ENCODE data around the gene TMEM175. TPM values are rescaled to one million over a fixed set of nuclear protein-coding genes. Genes with fewer than 3 reads are reported as not detected.

TMEM175 gene
- total RNA-seq, 1 donor from 2014 or later: 30.6 TPM

DNA sequence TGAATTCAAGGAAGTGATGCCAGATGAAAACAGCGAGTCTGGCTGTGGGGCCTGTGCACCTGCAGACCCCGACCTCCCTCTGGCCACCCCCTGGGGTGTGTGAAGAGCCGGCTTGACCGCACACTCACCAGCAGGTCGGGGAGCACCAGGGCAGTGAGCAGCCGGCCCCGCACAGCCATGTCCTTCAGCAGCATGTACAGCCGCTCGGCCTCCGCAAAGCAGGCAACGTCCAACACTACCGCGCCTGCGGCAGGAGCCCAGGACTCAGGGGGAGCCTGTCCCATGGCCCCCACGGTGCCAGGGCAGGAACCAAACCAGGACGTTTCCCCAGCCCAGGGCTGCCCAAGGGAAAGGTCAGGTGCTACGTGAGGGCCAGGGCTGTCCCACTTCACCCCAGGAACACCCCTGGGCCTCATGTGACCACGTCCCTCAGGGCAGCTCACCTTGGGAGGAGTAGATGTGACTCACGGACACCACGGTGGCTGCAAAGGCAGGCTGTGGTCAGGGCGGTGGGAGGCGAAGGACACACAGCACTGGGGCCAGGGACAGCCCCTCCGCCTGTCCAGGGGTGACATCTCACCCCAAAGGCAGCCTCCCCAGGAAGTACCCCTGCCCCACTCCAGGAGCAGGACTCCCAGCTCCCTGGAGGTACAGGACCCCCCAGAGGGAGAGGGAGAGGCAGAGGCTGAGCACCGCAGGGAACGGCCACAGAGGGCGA lies 32.9 kb downstream of the TMEM175 start:
- Mint-ChIP-seq H3K27ac (no peak overlapping the region), H3K27me3 (no peaks in the 10 kb centered on the region), H3K36me3 (ENCODE audit: insufficient read depth) (peaks cover 1% of the 10 kb centered on the region), H3K4me1 (ENCODE audit: low read depth) (no peaks in the 10 kb centered on the region), H3K4me3 (ENCODE audit: low read depth) (no peak overlapping the region), H3K9me3 (ENCODE audit: low read depth) (no peaks in the 10 kb centered on the region)
- DNase-seq (ENCODE audit: low spot score, unreplicated experiment): no peak
- no peak for TF ChIP-seq CTCF (IDR thresholded peaks at IDR 0.05; ENCODE audit: unreplicated experiment)

DNA sequence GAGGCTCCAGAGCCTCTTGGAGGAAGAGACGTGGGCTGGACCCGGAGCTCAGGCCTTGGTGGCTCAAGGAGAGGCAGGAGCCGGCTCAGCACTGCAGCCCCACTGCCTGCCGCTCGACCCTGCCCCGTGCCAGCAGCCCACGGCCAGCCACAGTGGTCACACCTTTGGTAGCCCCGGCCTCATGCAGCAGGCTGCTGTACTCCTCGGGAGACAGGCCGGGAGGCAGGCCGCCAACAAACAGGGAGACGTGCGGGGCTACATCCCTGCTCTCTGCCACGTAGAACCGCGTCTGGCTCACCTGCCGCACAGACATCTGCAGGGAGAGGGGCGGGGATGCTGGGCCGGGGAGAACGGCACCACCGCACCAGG lies 33.5 kb downstream of the TMEM175 start:
- peaks cover 1% of the 10 kb centered on the region for H3K36me3 Mint-ChIP-seq (ENCODE audit: insufficient read depth)
- H3K4me3 Mint-ChIP-seq (ENCODE audit: low read depth): no peak overlapping the region
- no peak for TF ChIP-seq CTCF (IDR thresholded peaks at IDR 0.05; ENCODE audit: unreplicated experiment)
- no peak for DNase-seq (ENCODE audit: low spot score, unreplicated experiment)
- H3K4me1 Mint-ChIP-seq (ENCODE audit: low read depth): no peaks in the 10 kb centered on the region
- H3K27me3 Mint-ChIP-seq: peaks cover 3% of the 10 kb centered on the region
- H3K9me3 Mint-ChIP-seq (ENCODE audit: low read depth): no peaks in the 10 kb centered on the region
- no peak overlapping the region for H3K27ac Mint-ChIP-seq

DNA sequence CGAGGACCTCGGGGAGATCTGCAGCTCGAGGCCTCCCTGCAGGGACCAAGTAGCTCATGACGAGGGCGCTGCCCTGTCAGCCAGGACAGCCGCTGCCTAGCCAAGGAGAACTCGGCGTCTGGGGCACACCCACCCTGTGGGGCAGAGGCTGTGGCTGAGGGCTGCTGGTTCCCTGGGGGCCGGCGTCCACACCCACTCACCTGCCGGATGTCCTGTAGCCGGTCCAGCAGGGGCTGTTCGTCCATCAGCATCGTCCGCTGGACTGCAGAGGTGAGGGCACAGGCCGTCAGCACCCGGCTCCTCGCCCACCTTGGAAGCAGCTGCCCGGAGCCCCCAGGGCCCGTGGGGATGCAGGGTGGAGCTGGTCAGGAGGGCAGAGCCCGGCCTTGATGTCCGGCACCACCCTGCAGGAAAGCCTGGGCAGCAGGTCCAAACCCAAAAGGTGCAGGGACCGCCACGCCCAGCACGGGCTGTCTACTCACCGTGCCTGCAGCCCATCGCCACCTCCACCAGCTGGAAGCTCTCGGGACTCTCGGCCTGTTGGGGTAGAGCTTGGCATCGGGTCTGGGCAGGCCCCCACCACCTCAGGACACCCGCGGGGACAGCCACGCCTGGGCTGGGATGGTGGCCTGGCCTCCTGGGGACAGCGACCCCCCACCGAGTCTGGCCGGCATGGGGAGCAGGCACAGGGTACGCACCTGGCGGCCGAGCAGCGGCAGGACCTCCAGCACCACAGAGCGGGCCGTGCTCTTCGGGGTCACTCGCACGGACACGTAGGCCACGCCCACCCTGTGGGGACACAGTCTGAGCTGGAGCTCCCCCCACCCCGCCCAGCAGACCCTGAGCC lies 34.2 kb downstream of the TMEM175 start:
- peaks cover 1% of the 10 kb centered on the region for H3K36me3 Mint-ChIP-seq (ENCODE audit: insufficient read depth)

DNA sequence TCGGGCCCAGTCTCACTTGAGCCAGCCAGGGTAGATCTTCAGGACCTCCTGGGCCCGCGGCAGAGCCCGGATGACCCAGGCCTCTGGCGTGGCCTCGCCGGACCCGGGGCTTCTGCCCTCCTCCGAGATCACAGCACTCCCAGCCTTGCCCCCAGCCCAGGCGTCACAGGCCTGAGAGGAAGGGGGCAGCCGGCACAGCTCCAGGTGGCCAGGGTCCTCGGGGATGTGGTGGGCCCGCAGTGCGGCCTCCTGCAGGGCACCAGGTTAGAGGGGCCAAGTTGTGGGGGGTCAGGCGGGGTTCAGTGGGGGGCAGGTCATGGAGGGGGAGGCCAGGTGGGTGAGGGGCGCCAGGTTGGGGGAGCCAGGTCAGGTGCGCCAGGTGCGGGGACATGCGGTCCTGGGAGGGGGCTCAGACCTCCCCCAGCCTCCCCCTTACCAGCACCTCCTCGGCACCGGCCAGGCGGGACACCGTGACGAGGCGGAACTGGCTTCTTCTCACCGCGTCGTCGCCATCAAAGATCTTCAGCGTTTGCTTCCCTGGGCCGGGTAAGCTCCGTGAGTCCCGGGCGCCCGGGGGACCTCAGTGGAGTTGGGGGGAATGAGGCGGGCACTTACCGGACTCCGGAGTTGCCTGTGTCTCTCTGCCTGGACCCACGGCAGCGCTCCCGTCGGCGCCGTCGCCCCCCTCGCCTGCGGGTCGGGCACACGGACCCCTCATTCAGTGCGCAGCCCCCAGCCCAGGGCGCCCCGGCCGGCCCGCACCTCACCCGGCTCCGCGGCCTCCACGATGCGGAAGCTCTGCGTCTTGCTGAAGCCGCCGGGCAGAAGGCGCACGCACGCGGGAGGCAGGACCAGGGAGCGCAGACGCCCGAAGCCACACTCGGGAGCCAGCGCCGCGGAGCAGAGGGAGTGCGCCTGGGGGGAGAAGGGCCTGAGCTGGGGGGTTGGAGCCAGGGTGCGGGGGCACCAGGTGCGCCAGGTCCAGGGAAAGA lies 35.1 kb downstream of the TMEM175 start:
- DNase-seq (ENCODE audit: low spot score, unreplicated experiment): no peak
- Mint-ChIP-seq H3K4me3 (ENCODE audit: low read depth) (no peak overlapping the region), H3K4me1 (ENCODE audit: low read depth) (no peaks in the 10 kb centered on the region), H3K27me3 (peaks cover 4% of the 10 kb centered on the region), H3K27ac (no peak overlapping the region), H3K36me3 (ENCODE audit: insufficient read depth) (peaks cover 1% of the 10 kb centered on the region), H3K9me3 (ENCODE audit: low read depth) (no peaks in the 10 kb centered on the region)
- no peak for TF ChIP-seq CTCF (IDR thresholded peaks at IDR 0.05; ENCODE audit: unreplicated experiment)

More for the DNA sequence above, 34.2 kb downstream of the TMEM175 start:
- TF ChIP-seq CTCF (IDR thresholded peaks at IDR 0.05; ENCODE audit: unreplicated experiment): no peak
- no peak overlapping the region for H3K4me3 Mint-ChIP-seq (ENCODE audit: low read depth)
- no peaks in the 10 kb centered on the region for H3K9me3 Mint-ChIP-seq (ENCODE audit: low read depth)
- H3K27me3 Mint-ChIP-seq: peaks cover 4% of the 10 kb centered on the region
- no peak for DNase-seq (ENCODE audit: low spot score, unreplicated experiment)
- no peaks in the 10 kb centered on the region for H3K4me1 Mint-ChIP-seq (ENCODE audit: low read depth)
- no peak overlapping the region for H3K27ac Mint-ChIP-seq

DNA sequence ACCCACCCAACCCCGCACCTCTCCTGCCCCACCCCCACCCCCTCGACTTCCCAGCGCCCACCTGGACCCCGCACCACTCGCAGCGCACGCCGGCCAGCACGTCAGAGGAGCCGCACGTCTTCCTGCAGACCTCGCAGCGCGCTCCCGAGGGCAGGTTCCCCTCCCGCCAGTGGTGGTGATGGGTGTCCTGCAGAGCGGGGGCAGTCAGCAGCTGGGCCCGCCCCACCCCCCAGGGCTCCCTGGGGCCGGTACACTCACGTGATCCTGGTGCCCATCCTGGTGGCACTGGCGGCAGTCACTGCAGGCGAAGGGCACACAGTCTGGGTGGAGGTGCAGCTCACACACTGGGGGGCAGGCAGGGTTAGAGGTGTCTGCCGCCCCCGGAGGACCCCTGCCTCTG lies 36.0 kb downstream of the TMEM175 start:
- TF ChIP-seq CTCF (IDR thresholded peaks at IDR 0.05; ENCODE audit: unreplicated experiment): no peak
- peaks cover 1% of the 10 kb centered on the region for H3K36me3 Mint-ChIP-seq (ENCODE audit: insufficient read depth)
- H3K4me1 Mint-ChIP-seq (ENCODE audit: low read depth): no peaks in the 10 kb centered on the region
- H3K4me3 Mint-ChIP-seq (ENCODE audit: low read depth): no peak overlapping the region
- H3K27me3 Mint-ChIP-seq: peaks cover 4% of the 10 kb centered on the region
- DNase-seq (ENCODE audit: low spot score, unreplicated experiment): no peak
- no peaks in the 10 kb centered on the region for H3K9me3 Mint-ChIP-seq (ENCODE audit: low read depth)
- H3K27ac Mint-ChIP-seq: no peak overlapping the region

All from progenitor cell of endocrine pancreas (in vitro differentiated cells).